SK-N-SH (cell line): ENCODE measurements around the gene PTPN20. TPM values are rescaled to one million over a fixed set of nuclear protein-coding genes. Genes with fewer than 3 reads are reported as not detected.

Experiments
- CTCF ChIA-PET: fragments of 300-600, 350-600 bp; formaldehyde crosslinking; extraction: SDS; loops from one replicate; lab custom pipeline; 2021; lab: Yijun Ruan, JAX
- POLR2A ChIA-PET: fragments of 350-600 bp; sonication (Branson Sonifier 250); formaldehyde crosslinking; extraction: SDS; loops from one replicate; lab custom pipeline; 2020; ENCODE audit warnings: antibody characterized with exemption, inconsistent platforms; lab: Yijun Ruan, JAX
- DNase-seq: peaks from one replicate; pipeline ENCODE4 v3.0.0; 2012
- H2AFZ ChIP-seq: fragments of 200-600 bp; sonication (generic); 2 replicates; pipeline ENCODE4 v1.8.1; 2016; ENCODE audit warnings: antibody characterized with exemption, mild to moderate bottlenecking, low read depth
- H3F3A ChIP-seq: fragments of 200-600 bp; sonication (generic); replicated peaks from 2 replicates; pipeline ENCODE3; 2016; ENCODE audit warnings: antibody characterized with exemption, mild to moderate bottlenecking; ENCODE audit not compliant: insufficient read depth
- H3K27ac ChIP-seq, 2 experiments: fragments of 200-500 bp in 1 of 2; fragments of 200-600 bp in 1 of 2; sonication (Bioruptor generic) in 1 of 2; sonication (generic), shearing (Covaris generic) in 1 of 2; 2 replicates each; pipeline versions ENCODE4 v1.5.1 to v1.6.1; 2014 to 2016; ENCODE audit warnings: low read depth in 2 of 2, inconsistent platforms in 1 of 2, low read length in 1 of 2, mild to moderate bottlenecking in 1 of 2, mixed read lengths in 1 of 2
- H3K27me3 ChIP-seq: fragments of 200-600 bp; sonication (generic), shearing (Covaris generic); 2 replicates; pipeline ENCODE4 v1.6.1; 2016; ENCODE audit warnings: mixed run types; ENCODE audit not compliant: insufficient read depth
- H3K36me3 ChIP-seq, 2 experiments: fragments of 200-500 bp in 1 of 2; fragments of 200-600 bp in 1 of 2; sonication (Bioruptor generic) in 1 of 2; sonication (generic) in 1 of 2; replicated peaks in 1 of 2; 2 replicates each; pipeline versions ENCODE3 to v1.5.1; 2014 to 2016; ENCODE audit warnings: low read length in 1 of 2, mild to moderate bottlenecking in 1 of 2; ENCODE audit not compliant: insufficient read depth in 2 of 2, control insufficient read depth in 1 of 2
- H3K4me1 ChIP-seq, 2 experiments: fragments of 200-500 bp in 1 of 2; fragments of 200-600 bp in 1 of 2; sonication (Bioruptor generic) in 1 of 2; sonication (generic), shearing (Covaris generic) in 1 of 2; 2 replicates each; pipeline versions ENCODE4 v1.5.1 to v1.6.1; 2014 to 2016; ENCODE audit warnings: low read depth in 1 of 2, low read length in 1 of 2, mixed run types in 1 of 2; ENCODE audit not compliant: insufficient read depth in 2 of 2, control insufficient read depth in 1 of 2
- H3K4me2 ChIP-seq: fragments of 200-600 bp; sonication (generic), shearing (Covaris generic); 2 replicates; pipeline ENCODE4 v1.6.1; 2017; ENCODE audit warnings: mixed run types
- H3K4me3 ChIP-seq, 2 experiments: fragments of 200-500 bp in 1 of 2; fragments of 200-600 bp in 1 of 2; sonication (Bioruptor generic) in 1 of 2; sonication (generic), shearing (Covaris generic) in 1 of 2; 2 replicates each; pipeline versions ENCODE4 v1.5.1 to v1.8.1; 2014 to 2016; ENCODE audit warnings: low read depth in 2 of 2, inconsistent platforms in 1 of 2, low read length in 1 of 2, mild to moderate bottlenecking in 1 of 2, mixed read lengths in 1 of 2, moderate library complexity in 1 of 2
- H3K79me2 ChIP-seq: fragments of 200-600 bp; sonication (generic); 2 replicates; pipeline ENCODE4 v1.8.1; 2017; ENCODE audit warnings: mild to moderate bottlenecking; ENCODE audit not compliant: insufficient read depth
- H3K9ac ChIP-seq: fragments of 200-600 bp; sonication (generic); 2 replicates; pipeline ENCODE4 v1.6.1; 2017; ENCODE audit warnings: mixed run types
- H3K9me2 ChIP-seq: fragments of 200-600 bp; sonication (generic); 2 replicates; pipeline ENCODE4 v1.6.1; 2017; ENCODE audit warnings: mixed run types
- H3K9me3 ChIP-seq: fragments of 200-600 bp; sonication (generic); 2 replicates; pipeline ENCODE4 v1.6.1; 2017; ENCODE audit warnings: mixed run types, mild to moderate bottlenecking, moderate library complexity
- H4K20me1 ChIP-seq: fragments of 200-600 bp; sonication (generic); 2 replicates; pipeline ENCODE4 v1.6.1; 2017; ENCODE audit warnings: mild to moderate bottlenecking, mixed run types; ENCODE audit not compliant: insufficient read depth
- CTCF ChIP-seq: fragments of 200-600 bp; sonication (generic); IDR thresholded peaks from 2 replicates; pipeline ENCODE4 v1.6.1; 2017; ENCODE audit warnings: antibody characterized with exemption, mild to moderate bottlenecking, moderate library complexity
- EP300 ChIP-seq, 2 experiments: IDR thresholded peaks; 2 replicates each; pipeline versions ENCODE4 v1.4.0 to v1.6.1; 2012; ENCODE audit warnings: borderline replicate concordance in 1 of 2, low read depth in 1 of 2, low read length in 1 of 2
- JUND ChIP-seq: IDR thresholded peaks from 2 replicates; pipeline ENCODE4 v1.4.0; 2012
- MAX ChIP-seq: IDR thresholded peaks from 2 replicates; pipeline ENCODE4 v1.4.0; 2012; ENCODE audit warnings: low read depth
- NRF1 ChIP-seq: IDR thresholded peaks from 2 replicates; pipeline ENCODE4 v1.6.1; 2012; ENCODE audit warnings: low read depth, mild to moderate bottlenecking, low read length
- RAD21 ChIP-seq: IDR thresholded peaks from 2 replicates; pipeline ENCODE4 v1.6.1; 2012; ENCODE audit warnings: mild to moderate bottlenecking, low read length
- REST ChIP-seq: IDR thresholded peaks from 2 replicates; pipeline ENCODE4 v1.6.1; 2012; ENCODE audit warnings: mild to moderate bottlenecking, low read depth, low read length, moderate library complexity
- SMC3 ChIP-seq: IDR thresholded peaks from 2 replicates; pipeline ENCODE4 v1.6.1; 2012; ENCODE audit warnings: low read depth, low read length, improper control_type of control experiment
- TAF1 ChIP-seq: IDR thresholded peaks from 2 replicates; pipeline ENCODE4 v1.6.1; 2012; ENCODE audit warnings: low read depth, mild to moderate bottlenecking, low read length, moderate library complexity, borderline replicate concordance
- TEAD4 ChIP-seq: IDR thresholded peaks from 2 replicates; pipeline ENCODE4 v1.4.0; 2012; ENCODE audit warnings: mild to moderate bottlenecking, borderline replicate concordance; ENCODE audit not compliant: insufficient read depth
- WGBS: methylation state at CpG from one replicate; pipeline ENCODE4 v1.1.6; 2017; ENCODE audit warnings: low lambda C conversion rate; 5-methylcytosine and 5-hydroxymethylcytosine counted together
- polyA plus RNA-seq, 3 experiments: library from polyadenylated mRNA; depleted of rRNA; stranded (reverse); fragments of >200 nt; gene quantifications; 2 replicates each; pipeline ENCODE4 v1.2.3, GENCODE V29; 2012

The PTPN20 gene
- polyA plus RNA-seq, 1 of the 3 experiments (the other 2 are of a cell fraction) = 0.36 TPM

GRCh38 chr10:47024399-47025252 is 113.4 kb downstream of the PTPN20 start:
- H2AFZ ChIP-seq = no peak overlapping the region
- no peaks in the 10 kb centered on the region for H3F3A ChIP-seq
- H3K9me2 ChIP-seq = no peaks in the 10 kb centered on the region
- no peak for TF ChIP-seq JUND
- TF ChIP-seq SMC3 = peak; percentile 91
- TF ChIP-seq EP300 (IDR thresholded peaks at IDR 0.05; ENCODE audit: borderline replicate concordance in 1 of 2, low read depth in 1 of 2, low read length in 1 of 2) = no peak
- TF ChIP-seq MAX = no peak
- TF ChIP-seq TAF1 = no peak
- TF ChIP-seq TEAD4 = no peak
- peak; percentile 78 for TF ChIP-seq CTCF
- no peak for TF ChIP-seq REST
- TF ChIP-seq NRF1 = peak; percentile 18; the same call in 1 of the 2 replicates
- peak; percentile 93 for TF ChIP-seq RAD21
- peak; percentile 83 for DNase-seq
- ChIA-PET CTCF (interaction anchor here (0.6 to 16.7 kb wide), 74 partner anchors 8 to 426 kb away, joined by 3 to 337 read pairs (median 6); partner anchors contain the start of gene GDF10), POLR2A (interaction anchor here (0.7 to 2.9 kb wide), 6 partner anchors 9 to 288 kb away, joined by 3 to 23 read pairs (median 4); no protein-coding TSS in a partner anchor)
- no peaks in the 10 kb centered on the region for H3K36me3 ChIP-seq
- H3K79me2 ChIP-seq = no peaks in the 10 kb centered on the region
- H3K4me3 ChIP-seq = no peak overlapping the region
- 14% methylated on average over 8 of the region's 9 CpGs for WGBS
- H3K4me1 ChIP-seq = peaks cover 0 to 46% of the 10 kb centered on the region in 2 experiments; a peak in 1 of 4 replicates
- 0 out of 2 replicates have a peak overlapping the region, but pooled peaks have one; percentile 29 for H3K4me2 ChIP-seq
- peak overlapping the region in 1 of 2 experiments; percentile 84; a peak in 2 of 4 replicates for H3K27ac ChIP-seq
- no peaks in the 10 kb centered on the region for H4K20me1 ChIP-seq
- H3K9ac ChIP-seq = no peak overlapping the region
- H3K27me3 ChIP-seq = no peaks in the 10 kb centered on the region
- no peaks in the 10 kb centered on the region for H3K9me3 ChIP-seq
